ENCODE measurements around the gene UCK2. TPM values are rescaled to one million over a fixed set of nuclear protein-coding genes. Genes with fewer than 3 reads are reported as not detected.

The UCK2 gene
- total and polyA plus RNA-seq, 12 donors, result 5.4 to 22.7 (median 14.0) TPM

DNA sequence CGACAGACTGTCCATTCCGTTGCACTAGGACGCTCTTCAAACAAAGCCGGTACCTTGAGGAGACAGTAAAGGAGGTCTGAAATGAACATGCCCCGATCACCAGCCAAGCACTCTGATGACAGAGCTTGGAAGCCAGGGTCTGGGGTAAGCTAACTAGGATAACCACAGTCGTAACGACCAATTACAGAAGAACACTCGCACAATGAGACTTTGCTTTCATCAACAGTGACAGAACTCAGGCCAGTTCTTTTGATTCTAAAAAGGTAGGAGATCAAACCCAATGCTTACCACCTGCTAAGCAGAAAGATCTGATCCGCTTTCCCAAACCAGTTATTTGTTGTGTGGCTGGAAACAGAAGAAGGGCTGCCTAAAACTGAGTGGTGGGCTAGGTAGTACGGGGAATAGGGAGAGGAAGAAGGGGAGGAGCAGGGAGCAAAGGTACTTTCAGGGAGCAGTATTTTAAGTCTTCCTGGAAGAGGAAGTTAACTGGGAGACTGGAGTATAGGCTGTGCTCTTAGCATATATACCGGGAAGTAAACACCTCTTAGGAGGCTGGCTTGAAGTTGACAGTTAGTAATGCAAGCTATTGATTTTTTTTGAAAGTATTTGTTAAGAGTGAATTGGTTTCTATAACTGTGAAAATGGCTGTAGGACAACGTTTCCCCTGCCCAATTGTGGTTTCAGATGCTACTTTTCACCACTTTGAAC lies 38.4 kb downstream of the UCK2 start:
- Histone ChIP-seq H3K27ac (no peak overlapping the region), H3K27me3 (no peaks in the 10 kb centered on the region), H3K4me3 (no peak overlapping the region), H3K9me3 (replicated peaks in 1 of 3) (no peaks in the 10 kb centered on the region), H3K4me1 (replicated peaks in 1 of 2) (no peaks in the 10 kb centered on the region), H3K36me3 (replicated peaks in 1 of 2) (no peaks in the 10 kb centered on the region)
- WGBS, 4 donors, result 91 to 94% (median 92%) methylated on average over 12 of the region's 12 CpGs
- no peak for TF ChIP-seq CTCF (IDR thresholded peaks at IDR 0.05)
- TF ChIP-seq POLR2A (IDR thresholded peaks at IDR 0.05), result no peak
- DNase-seq, result no peak
- intact Hi-C loops (cut with DNase I), result no loop called here

GRCh38 chr1:165869343-165869742 lies 41.9 kb downstream of the UCK2 start:
- 91 to 92% (median 92%) methylated on average over 5 of the region's 5 CpGs for WGBS, 4 donors
- no peaks in the 10 kb centered on the region for H3K4me1 ChIP-seq (replicated peaks in 1 of 2)
- H3K4me3 ChIP-seq, result no peak overlapping the region
- H3K27me3 ChIP-seq, result no peaks in the 10 kb centered on the region
- no peaks in the 10 kb centered on the region for H3K9me3 ChIP-seq (replicated peaks in 1 of 3)
- no peak for TF ChIP-seq CTCF (IDR thresholded peaks at IDR 0.05)
- intact Hi-C loops (cut with DNase I), result no loop called here
- no peak overlapping the region for H3K27ac ChIP-seq
- no peak for DNase-seq
- no peaks in the 10 kb centered on the region for H3K36me3 ChIP-seq (replicated peaks in 1 of 2)

DNA sequence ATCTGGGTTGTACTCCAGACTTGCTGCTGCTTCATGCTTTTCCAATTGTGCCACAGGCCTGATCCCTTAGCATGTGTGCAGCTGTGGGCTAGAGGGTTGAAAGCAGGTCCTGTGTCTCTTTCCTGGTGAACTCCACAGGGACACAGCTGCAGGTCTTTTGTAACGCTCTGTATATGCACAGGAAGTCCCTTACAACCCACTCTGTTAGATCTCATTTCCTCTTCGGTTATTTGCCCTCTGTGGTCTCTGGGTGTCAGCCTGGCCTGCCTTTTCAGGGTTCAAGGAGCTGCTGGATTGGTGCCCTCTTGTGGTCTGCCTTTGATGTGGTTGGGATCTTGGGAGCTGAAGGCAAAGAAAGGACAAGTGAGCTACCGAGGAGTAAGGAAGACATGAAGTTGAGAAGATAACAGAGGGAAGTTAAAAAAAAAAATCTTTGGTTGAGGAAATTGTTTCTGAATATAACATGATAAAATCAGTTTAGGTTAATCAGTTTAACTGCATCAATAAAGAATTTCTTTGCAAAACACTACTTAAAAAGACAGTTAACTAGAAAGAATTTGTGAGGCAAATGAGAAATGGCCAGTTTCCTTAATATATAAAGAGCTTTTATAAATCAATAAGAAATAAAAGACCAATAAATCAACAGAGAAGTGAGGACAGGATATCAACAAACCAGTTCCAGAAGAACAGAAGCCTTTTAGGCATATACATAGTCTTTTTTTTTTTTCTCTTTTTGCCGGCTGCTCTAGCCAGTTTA lies 44.1 kb downstream of the UCK2 start:
- DNase-seq, result peak; percentile 36 to 76 (median 56)
- TF ChIP-seq CTCF (IDR thresholded peaks at IDR 0.05) (peak; percentile 13 to 48 (median 40)), POLR2A (IDR thresholded peaks at IDR 0.05) (no peak)
- Histone ChIP-seq H3K27me3 (no peaks in the 10 kb centered on the region), H3K27ac (no peak overlapping the region), H3K9me3 (replicated peaks in 1 of 3) (no peaks in the 10 kb centered on the region), H3K4me1 (replicated peaks in 1 of 2) (no peaks in the 10 kb centered on the region), H3K4me3 (no peak overlapping the region), H3K36me3 (replicated peaks in 1 of 2) (no peaks in the 10 kb centered on the region)
- intact Hi-C loops (cut with DNase I), result no loop called here
- WGBS, 4 donors, result 49 to 55% (median 51%) methylated on average over 3 to 4 of the region's 4 CpGs

GRCh38 chr1:165873481-165873880 lies 46.1 kb downstream of the UCK2 start:
- intact Hi-C loops (cut with DNase I), result no loop called here
- H3K27ac ChIP-seq, result no peak overlapping the region
- TF ChIP-seq CTCF (IDR thresholded peaks at IDR 0.05), result no peak
- TF ChIP-seq POLR2A (IDR thresholded peaks at IDR 0.05), result no peak
- H3K27me3 ChIP-seq, result no peaks in the 10 kb centered on the region
- no peak overlapping the region for H3K4me3 ChIP-seq
- H3K36me3 ChIP-seq (replicated peaks in 1 of 2), result no peaks in the 10 kb centered on the region
- H3K9me3 ChIP-seq (replicated peaks in 1 of 3), result no peaks in the 10 kb centered on the region
- no peaks in the 10 kb centered on the region for H3K4me1 ChIP-seq (replicated peaks in 1 of 2)
- DNase-seq, result no peak
- 79 to 83% (median 82%) methylated on average over 5 of the region's 5 CpGs for WGBS, 4 donors

All from adrenal gland (tissue), 12 donors.